ENCODE measurements around the gene TFCP2L1.
"Not testable (repeated sequence)": the region's sequence is repeated elsewhere in the genome, so short reads cannot be mapped to it uniquely, and the experiment has no call there.

The TFCP2L1 gene

GRCh38 chr2:121297866-121298265, 12.9 kb upstream of the TFCP2L1 start:
- not testable (repeated sequence) for H3K4me3 ChIP-seq (ENCODE audit: low read length); DNase-seq (ENCODE audit: low read depth, low spot score)

DNA sequence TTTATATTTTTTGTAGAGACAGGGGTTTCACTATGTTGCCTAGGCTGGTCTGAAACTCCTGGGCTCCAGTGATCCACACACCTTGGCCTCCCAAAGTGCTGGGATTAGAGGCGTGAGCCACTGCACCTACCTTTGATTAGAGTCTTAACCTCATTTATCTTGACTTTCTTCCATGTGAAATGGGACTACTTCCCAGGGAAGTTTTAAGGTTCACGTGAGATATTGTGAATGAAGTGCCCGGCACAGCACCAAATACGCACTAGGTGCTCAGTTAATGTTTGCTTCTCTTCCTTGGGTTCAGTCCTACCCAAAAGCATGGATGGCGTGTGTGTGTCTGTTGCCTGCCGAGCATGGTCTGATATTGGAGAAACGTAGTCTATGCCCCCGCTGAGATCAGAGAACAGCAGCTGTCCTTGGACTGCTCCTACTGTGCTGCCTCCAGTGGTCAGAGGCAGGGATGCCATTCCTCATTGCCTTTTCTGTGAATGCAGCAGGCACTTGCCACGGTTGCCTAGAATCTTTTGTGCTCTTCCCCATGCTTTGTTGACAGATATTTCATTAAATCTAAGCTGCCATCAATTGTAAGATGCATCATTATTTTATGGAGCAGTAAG, 12.3 kb upstream of the TFCP2L1 start:
- no peak overlapping the region for H3K4me3 ChIP-seq (ENCODE audit: low read length)
- DNase-seq (ENCODE audit: low read depth, low spot score): peak; percentile 26

GRCh38 chr2:121295911-121296650, 11.1 kb upstream of the TFCP2L1 start:
- H3K4me3 ChIP-seq (ENCODE audit: low read length): no peak overlapping the region
- DNase-seq (ENCODE audit: low read depth, low spot score): no peak

GRCh38 chr2:121294881-121295840, 10.2 kb upstream of the TFCP2L1 start:
- no peak for DNase-seq (ENCODE audit: low read depth, low spot score)
- no peak overlapping the region for H3K4me3 ChIP-seq (ENCODE audit: low read length)

DNA sequence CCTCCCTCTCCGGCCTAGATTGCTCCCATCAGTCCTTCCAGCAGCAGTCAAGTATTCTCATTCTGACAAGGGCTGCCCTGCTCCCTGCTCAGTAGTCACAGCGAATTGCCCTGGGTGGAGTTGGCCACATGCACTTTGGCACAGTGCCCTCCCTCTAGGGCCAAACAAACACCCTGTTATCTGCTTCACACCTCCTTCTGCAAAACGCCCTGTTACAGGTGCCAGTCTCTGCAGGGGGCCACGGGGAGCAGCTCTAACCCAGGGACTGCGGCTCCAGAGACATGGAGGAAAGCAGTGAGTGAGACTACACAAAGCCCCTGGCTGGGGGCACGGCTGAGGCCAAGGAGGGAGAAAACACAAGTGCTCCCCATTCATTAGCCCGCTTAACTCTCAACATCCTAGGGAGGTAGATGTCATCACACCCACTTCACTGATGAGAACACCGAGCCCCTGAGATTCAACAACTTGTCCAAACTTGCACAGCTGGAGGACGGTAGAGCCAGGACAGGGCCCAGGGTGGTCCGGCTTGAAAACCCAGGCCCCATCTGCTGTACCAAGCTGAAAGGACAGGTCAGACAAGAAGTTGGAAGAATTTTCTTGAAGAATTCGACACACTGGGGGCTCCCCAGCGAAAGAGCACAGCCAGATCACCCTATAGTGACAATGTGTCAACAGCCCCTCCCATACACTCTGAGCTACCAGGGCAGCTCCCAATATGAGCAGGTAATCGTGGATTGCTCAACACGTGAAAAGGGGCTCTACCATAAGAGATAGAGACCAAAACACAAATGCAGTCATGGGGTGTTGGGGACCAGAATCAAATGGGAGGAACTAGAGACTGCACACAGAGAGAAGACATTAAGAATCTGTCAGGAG, 8.7 kb upstream of the TFCP2L1 start:
- no peak overlapping the region for H3K4me3 ChIP-seq (ENCODE audit: low read length)
- DNase-seq (ENCODE audit: low read depth, low spot score): no peak

DNA sequence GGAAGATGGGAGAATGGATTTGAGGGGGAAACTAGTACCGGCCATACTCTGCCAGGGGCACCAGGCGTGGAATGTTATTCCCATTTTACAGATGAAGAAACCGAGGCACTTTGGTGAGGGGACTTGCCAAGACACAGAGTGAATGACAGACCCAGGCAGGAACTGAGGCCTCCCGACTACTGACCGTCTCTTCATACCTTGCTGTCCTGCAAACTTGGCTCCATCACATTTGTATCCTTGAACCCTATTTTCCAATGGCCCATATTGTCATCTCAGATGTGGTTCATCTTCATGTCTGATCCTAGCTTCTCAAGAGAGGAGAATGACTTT, 6.2 kb upstream of the TFCP2L1 start:
- H3K4me3 ChIP-seq (ENCODE audit: low read length): no peak overlapping the region

DNA sequence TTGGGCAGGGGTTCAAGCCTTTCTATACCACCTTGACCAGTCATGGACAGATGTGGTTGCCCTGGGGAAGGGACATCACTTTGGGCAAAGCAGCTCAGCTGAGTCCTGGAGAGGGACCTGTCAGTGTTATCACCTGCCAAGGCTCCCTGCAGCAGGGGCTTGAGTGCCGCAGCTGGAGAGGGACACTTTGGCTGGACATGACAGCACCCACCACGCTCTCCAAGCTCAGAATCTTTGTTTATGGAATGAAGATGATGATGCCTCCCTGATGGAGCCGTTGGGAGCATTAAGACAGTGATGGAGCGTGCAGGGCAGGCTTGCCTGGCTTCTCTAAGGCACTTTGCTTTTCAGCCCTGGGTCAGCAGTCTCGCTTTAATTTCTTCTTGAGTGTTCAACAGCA, 4.3 kb upstream of the TFCP2L1 start:
- DNase-seq (ENCODE audit: low read depth, low spot score): no peak
- H3K4me3 ChIP-seq (ENCODE audit: low read length): no peak overlapping the region

More for the DNA sequence above, 6.2 kb upstream of the TFCP2L1 start:
- no peak for DNase-seq (ENCODE audit: low read depth, low spot score)

DNA sequence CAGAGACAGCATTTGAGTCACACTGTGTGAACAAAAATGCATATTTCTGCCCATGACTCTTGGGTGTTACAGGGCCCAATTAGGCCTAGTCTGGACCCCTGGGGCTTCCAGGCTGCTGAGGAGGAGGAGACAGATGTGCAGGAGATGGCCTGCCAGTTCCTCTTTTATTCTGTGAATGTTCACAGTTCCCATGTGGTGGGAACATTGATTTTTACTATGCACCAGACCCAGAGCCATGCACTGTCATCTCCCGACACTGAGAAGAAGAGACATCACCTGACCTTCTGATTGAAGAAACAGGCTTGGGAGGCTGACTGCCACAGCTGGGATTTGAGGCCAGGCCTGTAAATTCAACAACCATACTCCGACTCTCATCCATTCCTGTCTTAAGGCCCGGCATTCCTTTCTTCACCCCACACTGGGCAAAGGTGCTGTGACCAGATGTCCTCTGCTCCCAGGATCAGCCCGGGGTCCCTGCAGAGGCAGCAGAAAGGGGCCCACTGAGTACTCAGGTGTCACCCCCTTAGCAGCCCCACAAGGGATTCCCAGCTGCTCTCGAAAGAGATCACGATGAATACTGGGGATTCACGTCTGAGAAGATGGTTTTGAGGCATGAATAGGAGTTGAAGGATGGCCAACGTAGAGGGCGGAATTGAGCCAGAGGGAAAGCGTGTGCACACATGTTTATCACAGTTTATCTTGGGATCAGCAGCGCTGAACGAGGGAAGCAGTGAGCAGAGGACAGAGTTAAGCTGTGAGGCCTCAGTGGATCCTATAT, 3.6 kb upstream of the TFCP2L1 start:
- H3K4me3 ChIP-seq (ENCODE audit: low read length): no peak overlapping the region
- no peak for DNase-seq (ENCODE audit: low read depth, low spot score)

DNA sequence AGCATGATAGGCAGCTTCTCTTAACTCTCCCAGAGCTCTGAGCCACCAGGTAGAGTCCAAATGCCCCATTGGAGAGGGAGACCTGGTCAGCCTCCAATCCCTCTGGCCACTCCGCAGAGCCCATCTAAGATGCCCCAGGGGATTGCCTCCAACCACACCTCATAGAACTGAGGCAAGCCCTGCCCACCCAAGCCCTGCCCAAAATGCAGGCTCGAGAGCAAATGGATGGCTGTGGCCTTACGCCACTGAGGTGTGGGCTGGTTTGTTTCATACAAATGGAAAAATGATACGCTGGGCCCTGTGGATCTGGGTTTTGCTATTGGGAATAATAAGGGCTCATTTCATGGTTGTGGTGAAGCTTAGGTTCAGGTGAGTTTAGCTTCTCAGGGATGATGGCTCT, 3.0 kb upstream of the TFCP2L1 start:
- H3K4me3 ChIP-seq (ENCODE audit: low read length): no peak overlapping the region
- no peak for DNase-seq (ENCODE audit: low read depth, low spot score)

GRCh38 chr2:121287146-121287798, 2.3 kb upstream of the TFCP2L1 start:
- H3K4me3 ChIP-seq (ENCODE audit: low read length): no peak overlapping the region
- DNase-seq (ENCODE audit: low read depth, low spot score): no peak

DNA sequence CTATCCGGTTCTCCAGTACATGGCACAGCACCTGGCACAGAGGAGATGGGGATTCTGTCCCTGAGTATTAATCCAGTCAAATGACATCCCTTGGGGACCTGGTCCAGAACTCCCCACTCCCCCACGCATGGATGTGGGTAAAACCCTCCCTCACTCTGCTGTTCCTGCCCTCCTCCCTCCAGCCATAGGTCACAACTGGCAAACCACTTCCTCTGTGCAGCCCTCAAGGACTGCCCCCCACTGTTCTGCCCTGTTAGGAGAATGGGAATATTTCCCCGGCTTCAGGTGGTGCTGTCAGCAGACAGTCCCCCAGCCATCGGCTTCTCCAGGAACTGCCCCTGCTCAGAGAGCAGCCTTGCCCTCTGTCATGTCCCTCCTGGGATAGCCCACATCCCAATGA, 1.5 kb upstream of the TFCP2L1 start:
- no peak overlapping the region for H3K4me3 ChIP-seq (ENCODE audit: low read length)
- no peak for DNase-seq (ENCODE audit: low read depth, low spot score)

- no peak overlapping the region for H3K4me3 ChIP-seq (ENCODE audit: low read length)
- no peak for DNase-seq (ENCODE audit: low read depth, low spot score)
Measured at GRCh38 chr2:121285926-121286325, 924 bp upstream of the TFCP2L1 start.

DNA sequence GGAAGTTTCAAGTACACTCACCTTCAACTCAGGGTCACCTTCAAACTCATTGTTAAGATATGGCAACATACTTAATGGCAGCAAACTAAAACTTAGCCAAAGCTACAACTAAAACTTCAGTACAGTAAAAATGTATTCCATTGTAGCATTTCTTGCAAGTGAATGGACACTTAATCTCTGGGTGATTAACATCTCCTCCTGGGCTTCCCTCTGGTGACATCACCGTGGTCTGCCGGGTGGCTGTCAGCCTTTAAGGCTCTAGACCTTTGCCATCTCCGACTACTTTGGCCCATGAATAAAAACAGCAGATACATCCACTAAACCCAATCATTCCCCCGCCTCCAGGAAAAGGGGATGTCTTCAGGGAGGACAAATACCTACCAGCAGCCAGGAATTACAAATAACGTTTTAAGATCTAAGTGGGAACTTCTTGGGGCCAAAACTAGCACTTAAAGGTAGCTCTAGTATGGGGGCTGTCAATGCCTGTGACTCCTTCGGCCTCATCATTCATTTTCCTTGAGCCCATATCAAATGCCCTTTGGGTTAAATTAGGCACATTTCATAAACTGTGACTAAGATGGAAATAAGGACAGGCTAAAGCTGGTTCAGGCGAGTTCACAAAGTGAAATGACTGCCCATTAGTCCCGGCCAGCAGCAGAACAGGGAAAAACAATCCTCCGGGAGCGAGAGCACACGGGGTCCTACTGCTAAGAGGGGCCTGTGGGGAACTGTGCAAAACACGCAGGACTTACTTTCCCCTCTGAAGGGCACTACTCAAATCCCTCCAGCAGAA, 1.1 kb downstream of the TFCP2L1 start:
- DNase-seq (ENCODE audit: low read depth, low spot score): no peak
- H3K4me3 ChIP-seq (ENCODE audit: low read length): no peak overlapping the region

- DNase-seq (ENCODE audit: low read depth, low spot score): no peak
- no peak overlapping the region for H3K4me3 ChIP-seq (ENCODE audit: low read length)
Measured at GRCh38 chr2:121282800-121283385, 2.1 kb downstream of the TFCP2L1 start.

DNA sequence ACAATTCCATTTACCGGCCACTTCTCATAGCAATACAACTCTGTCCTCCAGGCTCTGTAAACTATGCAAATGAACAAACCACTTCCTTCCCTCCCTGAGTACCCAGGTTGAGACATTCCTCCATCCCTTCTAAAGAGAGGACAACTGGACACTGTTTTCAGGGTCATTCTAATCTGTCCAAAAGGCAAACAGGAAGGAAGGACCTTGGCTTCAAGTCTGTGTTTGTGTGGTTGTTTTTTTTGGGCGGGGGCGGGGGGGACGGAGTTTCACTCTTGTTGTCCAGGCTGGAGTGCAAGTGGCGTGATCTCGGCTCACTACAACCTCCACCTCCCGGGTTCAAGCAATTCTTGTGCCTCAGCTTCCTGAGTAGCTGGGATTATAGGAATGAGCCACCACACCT, 3.3 kb downstream of the TFCP2L1 start:
- DNase-seq (ENCODE audit: low read depth, low spot score): no peak

GRCh38 chr2:121281107-121281506, 3.9 kb downstream of the TFCP2L1 start:
- no peak for DNase-seq (ENCODE audit: low read depth, low spot score)
- H3K4me3 ChIP-seq (ENCODE audit: low read length): no peak overlapping the region

More for the DNA sequence above, 3.3 kb downstream of the TFCP2L1 start:
- H3K4me3 ChIP-seq (ENCODE audit: low read length): no peak overlapping the region

All from Jurkat, Clone E6-1 (cell line).